ELR (cell line): Measurements from ENCODE around the gene HRCT1.
"Not testable (repeated sequence)": the region's sequence is repeated elsewhere in the genome, so short reads cannot be mapped to it uniquely, and the experiment has no call there.

ENCODE experiments used
- DNase-seq: peaks from one replicate; pipeline ENCODE4 v3.0.0-alpha.2; 2015; ENCODE audit warnings: low read depth

The HRCT1 gene

GRCh38 chr9:35918780-35919179, 12.8 kb downstream of the HRCT1 start:
- no peak for DNase-seq

GRCh38 chr9:35919212-35920008, 13.4 kb downstream of the HRCT1 start:
- no peak for DNase-seq

- DNase-seq = no peak
Measured at GRCh38 chr9:35920051-35920620, 14.1 kb downstream of the HRCT1 start.

GRCh38 chr9:35923598-35923926, 17.6 kb downstream of the HRCT1 start:
- DNase-seq = no peak

DNA sequence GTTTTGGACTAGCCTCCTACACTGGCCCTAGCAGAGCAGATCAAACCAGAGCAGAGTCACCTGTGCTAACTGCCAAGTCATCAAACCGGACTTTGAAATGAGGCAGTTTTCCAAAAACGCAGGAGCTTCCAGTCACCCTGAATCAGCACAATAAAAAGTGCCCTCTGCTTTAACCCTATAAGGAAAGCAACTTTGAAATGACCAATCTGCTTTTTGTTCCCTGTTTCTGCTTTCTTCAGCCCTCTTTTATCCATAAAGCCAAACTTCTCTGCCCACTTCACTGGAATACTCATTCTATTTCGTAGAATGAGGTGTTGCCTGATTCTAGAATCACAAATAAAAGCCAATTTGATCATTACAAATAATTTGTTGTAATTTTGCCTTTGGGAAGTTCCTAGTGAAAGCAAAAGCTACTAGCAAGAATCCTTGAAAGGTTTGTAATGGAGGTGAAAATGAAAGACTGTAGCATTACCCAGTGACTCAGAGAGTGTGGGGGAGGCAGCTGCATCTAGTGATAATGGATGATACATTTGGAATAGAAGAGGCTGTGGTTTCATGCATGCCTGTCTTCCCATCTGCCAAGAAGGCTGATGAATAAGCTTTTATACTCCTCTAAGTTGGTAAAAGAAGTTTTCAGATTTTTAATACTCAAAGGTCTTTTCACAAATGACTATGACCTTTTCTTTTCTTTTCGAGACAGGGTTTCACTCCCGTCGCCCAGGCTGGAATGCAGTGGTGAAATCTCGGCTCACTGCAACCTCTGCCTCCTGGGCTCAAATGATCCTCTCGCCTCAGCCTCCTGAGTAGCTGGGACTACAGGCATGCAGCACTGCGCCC, 18.1 kb downstream of the HRCT1 start:
- DNase-seq = peak; percentile 92

GRCh38 chr9:35928591-35929452, 22.8 kb downstream of the HRCT1 start:
- DNase-seq = no peak

DNA sequence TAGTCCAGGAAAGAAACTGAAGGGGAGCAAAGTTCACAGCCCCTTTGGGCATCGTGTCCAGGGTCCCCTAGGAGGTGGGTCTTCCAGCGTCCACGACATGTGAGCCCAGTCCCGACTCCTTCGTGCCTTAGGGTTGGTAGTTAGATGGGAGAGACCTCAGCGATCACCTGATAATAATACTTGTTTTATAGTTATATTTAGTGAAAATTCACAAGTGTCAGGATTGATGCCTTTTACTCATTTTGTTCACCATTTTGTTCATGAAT, 23.4 kb downstream of the HRCT1 start:
- DNase-seq = no peak

DNA sequence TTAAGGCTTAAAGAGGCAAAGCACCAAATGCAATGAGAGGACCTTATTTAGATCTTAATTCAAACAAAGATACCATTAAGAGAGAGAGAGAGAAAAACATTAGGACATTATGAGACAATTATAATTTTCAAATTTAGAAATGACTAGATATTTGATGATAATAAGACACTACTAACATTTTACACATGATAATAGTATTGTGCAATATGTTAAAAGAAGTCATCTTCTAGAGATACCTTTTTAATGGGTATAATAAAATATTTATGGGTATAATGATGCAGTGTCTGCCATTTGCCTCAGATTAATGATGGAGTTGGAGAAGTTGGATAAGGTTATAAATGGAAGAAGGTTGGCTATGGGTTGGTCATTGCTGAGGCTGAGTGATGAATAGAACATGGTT, 24.5 kb downstream of the HRCT1 start:
- no peak for DNase-seq

- no peak for DNase-seq
Measured at GRCh38 chr9:35930989-35931388, 25.0 kb downstream of the HRCT1 start.

DNA sequence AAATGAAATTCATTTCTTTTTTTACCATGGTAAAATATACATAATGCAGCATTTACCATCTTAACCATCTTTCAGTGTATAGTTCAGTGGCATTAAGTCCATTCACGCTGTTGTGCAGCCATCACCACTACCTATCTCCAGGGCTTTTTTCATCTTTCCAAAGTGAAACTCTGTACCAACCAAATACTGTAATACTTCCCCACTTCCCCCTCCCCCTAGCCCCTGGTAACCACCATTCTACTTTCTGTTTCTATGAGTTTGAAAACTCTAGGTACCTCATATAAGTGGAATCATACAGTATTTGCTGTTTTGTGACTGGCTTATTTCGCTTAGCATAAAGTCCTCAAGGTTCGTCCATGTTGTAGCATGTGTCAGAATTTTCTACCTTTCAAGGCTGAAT, 26.7 kb downstream of the HRCT1 start:
- DNase-seq = no peak

GRCh38 chr9:35933550-35934067, 27.6 kb downstream of the HRCT1 start:
- DNase-seq = no peak

GRCh38 chr9:35934069-35934468, 28.1 kb downstream of the HRCT1 start:
- not testable (repeated sequence) for DNase-seq

DNA sequence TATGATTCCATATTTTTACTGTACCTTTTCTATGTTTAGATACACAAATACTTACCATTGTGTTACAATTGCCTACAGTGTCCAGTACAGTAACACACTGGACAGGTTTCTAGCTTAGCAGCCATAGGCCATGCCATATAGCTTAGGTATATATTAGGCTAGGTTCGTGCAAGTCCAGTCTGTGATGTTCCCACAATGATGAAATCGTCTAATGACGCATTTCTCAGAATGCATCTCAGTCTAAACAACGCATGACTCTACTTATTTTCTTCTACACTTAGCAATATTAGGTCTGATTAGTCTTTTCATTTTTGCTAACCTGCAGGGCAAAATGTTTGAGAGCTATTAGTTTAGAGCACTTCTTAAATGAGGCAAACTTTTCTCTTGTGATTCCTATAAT, 29.3 kb downstream of the HRCT1 start:
- DNase-seq = peak; percentile 26

GRCh38 chr9:35935755-35936509, 29.9 kb downstream of the HRCT1 start:
- DNase-seq = peak; percentile 41

DNA sequence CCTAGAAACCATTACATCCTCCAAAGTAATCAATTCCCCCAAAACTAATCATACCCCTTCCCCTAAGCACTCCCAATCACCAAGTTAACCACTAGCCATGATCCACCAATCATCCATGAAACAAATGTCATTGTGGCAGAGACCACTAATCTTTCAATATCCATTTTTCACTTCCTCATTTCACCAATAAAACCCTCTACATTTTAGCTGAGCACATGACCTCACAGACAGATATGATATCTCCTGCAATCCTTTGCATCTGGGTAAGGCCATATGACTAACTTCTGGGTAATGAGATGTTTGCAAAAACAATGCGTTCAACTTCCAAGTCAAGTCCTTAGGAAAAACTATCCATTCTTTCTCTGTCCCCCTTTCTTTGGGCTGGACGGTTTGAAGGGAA, 31.2 kb downstream of the HRCT1 start:
- DNase-seq = peak; percentile 38

DNA sequence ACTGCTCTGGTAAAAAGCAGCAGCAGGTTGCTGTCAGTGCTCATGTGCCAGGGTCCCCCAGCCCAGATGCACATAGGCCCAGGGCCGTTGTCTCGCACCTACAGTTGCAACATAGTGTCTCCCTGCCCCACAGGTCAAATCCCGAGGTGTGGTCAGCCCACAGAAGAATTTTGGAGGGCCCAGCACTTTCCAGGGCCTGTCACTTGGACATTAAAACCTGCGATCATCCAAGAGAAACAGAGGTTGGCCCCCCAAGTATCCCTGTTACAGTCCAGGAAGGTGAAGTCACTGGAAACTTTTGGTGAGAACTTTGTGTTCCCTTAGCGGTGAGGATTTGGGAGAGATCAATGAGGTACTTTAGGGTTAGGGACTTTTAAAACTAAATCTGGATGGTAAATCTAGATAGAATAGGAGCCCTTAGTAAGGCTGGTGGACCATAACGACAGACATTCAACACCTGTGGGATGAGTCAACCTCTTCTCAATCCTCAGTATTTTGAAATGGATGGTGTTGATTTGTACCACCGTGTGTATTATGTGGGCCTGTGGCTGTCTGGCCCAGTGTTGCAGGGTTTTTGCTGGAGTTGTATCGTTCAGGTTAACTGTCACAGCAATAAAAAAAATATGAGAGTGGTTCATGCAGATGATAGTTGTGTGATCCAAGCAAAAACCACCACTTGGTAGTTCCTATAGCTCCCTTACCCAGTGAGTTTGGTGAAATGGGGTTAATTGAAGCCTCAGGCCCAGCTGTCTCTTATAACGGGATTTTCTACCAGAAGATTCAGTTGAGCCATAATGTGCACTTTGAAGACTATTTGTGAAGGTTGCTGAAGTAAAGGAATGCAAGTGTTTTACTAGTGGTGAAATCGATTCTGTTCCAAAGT, 32.7 kb downstream of the HRCT1 start:
- DNase-seq = no peak

GRCh38 chr9:35939679-35940250, 33.8 kb downstream of the HRCT1 start:
- DNase-seq = no peak

GRCh38 chr9:35940458-35941407, 34.7 kb downstream of the HRCT1 start:
- no peak for DNase-seq

DNA sequence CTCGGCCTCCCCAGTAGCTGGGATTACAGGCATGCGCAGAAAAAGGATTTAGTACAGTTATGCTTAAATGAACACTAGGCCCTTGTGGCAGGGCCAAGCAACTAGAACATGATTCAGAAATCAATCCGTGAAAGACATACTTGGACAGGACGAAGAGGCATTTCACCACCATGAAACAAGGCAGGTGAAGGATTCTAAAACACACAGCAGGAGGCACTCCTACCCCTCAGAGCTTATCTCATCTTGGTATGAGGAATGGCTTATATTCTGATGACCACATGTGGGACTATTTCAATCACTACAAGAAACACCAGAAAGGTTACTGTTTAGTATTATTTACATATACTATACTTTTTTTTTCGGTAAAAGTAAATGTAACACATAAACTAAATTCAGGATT, 36.3 kb downstream of the HRCT1 start:
- DNase-seq = no peak
